HG03064 (cell line): ENCODE results near the gene POFUT2.

Source experiments
- ATAC-seq: cut with Tn5 transposase; IDR thresholded peaks from one replicate; pipeline ENCODE4 v1.9.1; 2021; ENCODE audit warnings: low read depth; ENCODE audit not compliant: unreplicated experiment

The POFUT2 gene

GRCh38 chr21:45287438-45288391 lies at the start of gene POFUT2:
TSS of gene POFUT2 (minus strand) at chr21:45287895. CDS start at chr21:45287871, 24 bp downstream.
- ATAC-seq, result peak; percentile 71

- ATAC-seq, result no peak
These were observed 49.2 kb upstream of the POFUT2 start for GRCh38 chr21:45336870-45337269.

DNA sequence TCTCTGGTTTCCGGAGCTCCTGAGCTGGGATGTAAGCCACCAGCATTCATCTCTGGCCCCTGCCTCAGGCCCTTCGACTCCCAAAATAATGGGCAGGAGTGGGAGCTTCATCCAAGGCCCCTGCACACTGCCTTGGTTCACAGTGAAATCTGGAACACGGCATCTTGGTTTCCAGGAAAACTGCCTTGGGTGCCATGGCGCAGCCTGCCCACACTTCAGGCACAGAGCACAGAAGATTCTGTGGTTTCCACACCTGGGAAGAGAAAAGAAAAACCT lies 48.8 kb upstream of the POFUT2 start:
- ATAC-seq, result no peak

GRCh38 chr21:45335761-45336534 lies 48.3 kb upstream of the POFUT2 start:
- no peak for ATAC-seq

DNA sequence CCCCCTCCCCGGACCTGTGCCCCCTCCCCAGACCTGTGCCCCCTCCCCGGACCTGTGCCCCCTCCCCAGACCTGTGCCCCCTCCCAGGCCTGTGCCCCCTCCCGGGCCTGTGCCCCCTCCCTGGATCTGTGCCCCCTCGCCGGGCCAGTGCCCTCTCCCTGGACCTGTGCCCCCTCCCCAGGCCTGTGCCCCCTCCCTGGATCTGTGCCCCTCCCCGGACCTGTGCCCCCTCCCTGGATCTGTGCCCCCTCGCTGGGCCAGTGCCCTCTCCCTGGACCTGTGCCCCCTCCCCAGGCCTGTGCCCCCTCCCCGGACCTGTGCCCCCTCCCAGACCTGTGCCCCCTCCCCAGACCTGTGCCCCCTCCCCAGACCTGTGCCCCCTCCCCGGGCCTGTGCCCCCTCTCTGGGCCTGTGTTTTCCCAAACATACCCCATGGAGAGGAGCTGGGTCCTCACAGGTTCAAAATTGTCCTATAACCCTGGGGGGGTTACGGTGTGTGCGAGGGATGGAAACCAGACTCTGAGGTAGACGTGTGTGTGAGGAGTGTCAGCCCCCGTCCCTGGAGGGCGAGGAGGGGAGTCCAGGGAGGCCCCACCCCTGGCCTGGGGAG lies 47.6 kb upstream of the POFUT2 start:
- ATAC-seq, result no peak

- ATAC-seq, result no peak
These were observed 46.9 kb upstream of the POFUT2 start for GRCh38 chr21:45334591-45335081.

- no peak for ATAC-seq
These were observed 46.4 kb upstream of the POFUT2 start for GRCh38 chr21:45334134-45334533.

DNA sequence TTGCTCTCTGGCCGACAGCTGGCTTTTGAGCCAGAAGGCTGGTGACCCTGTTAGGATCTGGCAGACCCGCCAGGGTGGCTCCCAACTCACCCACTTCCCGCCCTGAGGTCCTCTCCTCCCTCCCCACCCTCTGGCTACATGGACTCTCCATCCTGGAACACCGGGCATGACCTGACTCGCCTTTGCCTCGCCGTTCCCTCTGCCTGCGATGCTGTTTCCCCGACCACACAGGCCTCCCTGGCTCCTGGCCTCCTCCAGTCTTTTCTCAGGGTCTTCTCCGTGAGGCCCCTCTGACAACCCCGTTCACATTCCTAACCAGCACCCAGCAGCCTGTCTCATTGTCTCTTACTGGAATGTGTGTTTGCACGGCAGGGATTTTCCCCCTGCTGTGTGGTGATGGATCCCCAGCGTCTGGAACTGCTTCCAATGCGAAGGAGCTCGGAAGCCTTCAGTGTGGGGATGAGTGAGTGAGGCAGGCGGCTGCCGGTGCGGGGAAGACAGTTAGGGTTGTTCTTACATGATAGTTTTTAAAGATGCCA lies 46.0 kb upstream of the POFUT2 start:
- no peak for ATAC-seq

GRCh38 chr21:45332981-45333582 lies 45.4 kb upstream of the POFUT2 start:
- no peak for ATAC-seq

- no peak for ATAC-seq
These were observed 44.7 kb upstream of the POFUT2 start for GRCh38 chr21:45332415-45332814.

GRCh38 chr21:45331531-45332147 lies 43.9 kb upstream of the POFUT2 start:
- no peak for ATAC-seq

DNA sequence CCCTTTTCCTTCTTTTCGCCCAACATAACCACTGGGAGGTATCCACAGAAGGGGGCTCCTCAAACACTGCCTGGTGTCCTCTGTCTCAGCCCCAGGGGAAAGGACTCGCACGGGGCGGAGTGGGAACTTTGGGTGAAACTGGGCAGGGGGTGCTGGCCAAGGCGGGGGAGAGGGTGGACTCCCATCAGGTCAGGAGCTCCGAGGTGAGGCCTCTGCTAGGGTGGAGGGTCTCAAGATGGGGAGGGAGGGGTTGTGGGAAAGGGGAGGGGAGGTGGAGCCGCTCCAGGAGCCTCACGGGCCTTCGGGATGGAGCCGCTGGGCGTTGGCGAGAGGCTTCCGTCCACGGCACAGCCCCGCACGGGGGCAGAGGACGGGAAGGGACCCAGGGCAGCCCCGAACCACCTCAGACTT lies 43.2 kb upstream of the POFUT2 start:
- no peak for ATAC-seq

- ATAC-seq, result no peak
These were observed 42.5 kb upstream of the POFUT2 start for GRCh38 chr21:45330075-45330781.

- ATAC-seq, result no peak
These were observed 41.8 kb upstream of the POFUT2 start for GRCh38 chr21:45329261-45330074.

DNA sequence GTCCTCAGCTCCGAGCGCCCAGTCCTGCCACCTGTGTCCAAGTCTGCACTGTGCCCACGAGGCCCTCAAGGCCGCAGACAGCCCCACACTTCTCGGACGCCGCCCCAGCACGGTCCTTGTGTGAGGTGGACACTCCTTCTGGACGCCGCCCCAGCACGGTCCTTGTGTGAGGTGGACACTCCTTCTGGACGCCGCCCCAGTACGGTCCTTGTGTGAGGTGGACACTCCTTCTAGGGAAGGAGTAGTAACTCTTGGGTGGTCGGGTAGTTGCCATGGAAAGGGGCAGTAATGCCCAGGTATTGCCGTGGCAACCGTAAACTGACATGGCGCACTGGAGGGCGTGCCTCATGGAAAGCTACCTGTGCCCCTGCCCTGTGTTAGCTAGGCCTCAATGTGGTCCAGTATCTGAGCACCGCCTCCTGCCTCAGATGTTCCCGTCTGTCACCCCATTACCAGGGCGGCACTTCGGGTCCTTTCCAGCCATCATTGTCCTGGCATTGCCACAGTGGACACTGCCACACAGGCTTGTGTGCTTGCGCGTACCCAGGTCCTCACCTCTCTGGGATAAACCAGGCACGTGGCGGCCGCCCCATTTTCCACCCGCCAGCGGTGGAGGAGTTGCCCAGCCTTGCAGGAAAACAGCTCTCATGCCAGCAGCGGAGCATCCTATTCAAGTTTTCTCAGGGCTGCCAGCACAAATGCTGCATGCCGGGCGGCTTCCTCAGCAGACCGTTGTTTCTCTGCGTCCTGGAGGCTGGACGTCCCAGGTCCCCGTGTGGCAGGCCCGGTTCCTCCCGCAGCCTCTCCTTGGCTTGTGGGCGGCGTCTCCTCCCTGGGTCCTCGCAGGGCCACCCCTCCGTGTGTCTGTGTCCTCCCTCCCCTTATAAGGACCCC lies 40.8 kb upstream of the POFUT2 start:
- no peak for ATAC-seq

GRCh38 chr21:45327441-45328197 lies 39.9 kb upstream of the POFUT2 start:
- no peak for ATAC-seq

GRCh38 chr21:45326891-45327440 lies 39.3 kb upstream of the POFUT2 start:
- ATAC-seq, result no peak
